H9 (cell line): Measurements from ENCODE around the gene LTV1. TPM values are rescaled to one million over a fixed set of nuclear protein-coding genes. Genes with fewer than 3 reads are reported as not detected.

ENCODE experiments used
- DNase-seq: peaks from one replicate; pipeline ENCODE4 v3.0.0-alpha.2; 2017
- H2AFZ ChIP-seq: one replicate; pipeline ENCODE4 v1.6.1; 2013; ENCODE audit warnings: mild to moderate bottlenecking, low read length, control low read depth, moderate library complexity
- H2AK5ac ChIP-seq: 2 replicates; pipeline ENCODE4 v1.6.1; 2013; ENCODE audit warnings: low read length, control low read depth, mixed read lengths; ENCODE audit not compliant: insufficient read length
- H2BK120ac ChIP-seq: one replicate; pipeline ENCODE4 v1.6.1; 2013; ENCODE audit warnings: low read depth, mild to moderate bottlenecking, low read length, control low read depth, inconsistent platforms; ENCODE audit not compliant: poor library complexity, severe bottlenecking
- H2BK12ac ChIP-seq: 2 replicates; pipeline ENCODE4 v1.6.1; 2013; ENCODE audit warnings: low read length, control low read depth, mixed read lengths, low read depth; ENCODE audit not compliant: insufficient read length
- H2BK15ac ChIP-seq: 2 replicates; pipeline ENCODE4 v1.6.1; 2013; ENCODE audit warnings: low read depth, low read length, control low read depth
- H2BK20ac ChIP-seq: one replicate; pipeline ENCODE4 v1.6.1; 2013; ENCODE audit warnings: low read depth, mild to moderate bottlenecking, low read length, control low read depth, inconsistent platforms; ENCODE audit not compliant: poor library complexity, severe bottlenecking
- H2BK5ac ChIP-seq: 2 replicates; pipeline ENCODE4 v1.6.1; 2013; ENCODE audit warnings: low read length, control low read depth, mixed read lengths; ENCODE audit not compliant: insufficient read length
- H3K14ac ChIP-seq: 2 replicates; pipeline ENCODE4 v1.6.1; 2013; ENCODE audit warnings: low read length, control low read depth; ENCODE audit not compliant: insufficient read depth
- H3K18ac ChIP-seq: 2 replicates; pipeline ENCODE4 v1.6.1; 2013; ENCODE audit warnings: low read depth, mild to moderate bottlenecking, mixed read lengths, low read length, control low read depth; ENCODE audit not compliant: insufficient read length
- H3K23ac ChIP-seq: 2 replicates; pipeline ENCODE4 v1.6.1; 2013; ENCODE audit warnings: low read length, control low read depth, mixed read lengths, low read depth; ENCODE audit not compliant: insufficient read length
- H3K23me2 ChIP-seq: 2 replicates; pipeline ENCODE4 v1.6.1; 2013; ENCODE audit warnings: low read depth, mild to moderate bottlenecking, mixed read lengths, low read length, control low read depth; ENCODE audit not compliant: insufficient read length, poor library complexity, severe bottlenecking
- H3K27ac ChIP-seq: 2 replicates; pipeline ENCODE4 v1.5.1; 2013; ENCODE audit warnings: low read length, control low read depth, mixed read lengths, low read depth; ENCODE audit not compliant: insufficient read length
- H3K27me3 ChIP-seq: 2 replicates; pipeline ENCODE4 v1.6.1; 2013; ENCODE audit warnings: low read length, control low read depth, inconsistent platforms; ENCODE audit not compliant: insufficient read depth
- H3K4ac ChIP-seq: 2 replicates; pipeline ENCODE4 v1.6.1; 2013; ENCODE audit warnings: low read depth, mild to moderate bottlenecking, control low read depth, inconsistent platforms, low read length, moderate library complexity
- H3K4me1 ChIP-seq: 2 replicates; pipeline ENCODE4 v1.6.1; 2013; ENCODE audit warnings: low read length, control low read depth, inconsistent platforms; ENCODE audit not compliant: insufficient read depth
- H3K4me2 ChIP-seq: 2 replicates; pipeline ENCODE4 v1.6.1; 2013; ENCODE audit warnings: low read length, control low read depth, mixed read lengths; ENCODE audit not compliant: insufficient read length, insufficient read depth
- H3K56ac ChIP-seq: 2 replicates; pipeline ENCODE4 v1.6.1; 2013; ENCODE audit warnings: low read depth, mild to moderate bottlenecking, mixed read lengths, low read length, control low read depth; ENCODE audit not compliant: insufficient read length
- H3K79me1 ChIP-seq: 2 replicates; pipeline ENCODE4 v1.6.1; 2013; ENCODE audit warnings: low read depth, mild to moderate bottlenecking, moderate library complexity, low read length, control low read depth, inconsistent platforms; ENCODE audit not compliant: insufficient read depth, poor library complexity, severe bottlenecking
- H3K79me2 ChIP-seq: 2 replicates; pipeline ENCODE4 v1.6.1; 2013; ENCODE audit warnings: low read length, control low read depth, inconsistent platforms; ENCODE audit not compliant: insufficient read depth
- H3K9ac ChIP-seq: 2 replicates; pipeline ENCODE4 v1.6.1; 2013; ENCODE audit warnings: low read length, control low read depth, mixed read lengths; ENCODE audit not compliant: insufficient read length; ENCODE audit errors: extremely low read depth
- H3K9me3 ChIP-seq: one replicate; pipeline ENCODE4 v1.6.1; 2013; ENCODE audit warnings: low read depth, low read length, inconsistent platforms; ENCODE audit not compliant: control insufficient read depth
- H3T11ph ChIP-seq: one replicate; pipeline ENCODE4 v1.6.1; 2013; ENCODE audit warnings: mild to moderate bottlenecking, low read length, control low read depth, inconsistent platforms
- H4K20me1 ChIP-seq: one replicate; pipeline ENCODE4 v1.6.1; 2013; ENCODE audit not compliant: control insufficient read depth, insufficient read length, insufficient read depth
- H4K5ac ChIP-seq: 2 replicates; pipeline ENCODE4 v1.6.1; 2013; ENCODE audit warnings: low read depth, mild to moderate bottlenecking, mixed read lengths, low read length, control low read depth; ENCODE audit not compliant: insufficient read length
- H4K8ac ChIP-seq: replicated peaks from 2 replicates; pipeline ENCODE4 v1.6.1; 2013; ENCODE audit warnings: low read length, control low read depth, mixed read lengths, low read depth; ENCODE audit not compliant: insufficient read length
- H4K91ac ChIP-seq: 2 replicates; pipeline ENCODE4 v1.6.1; 2013; ENCODE audit warnings: low read depth, mild to moderate bottlenecking, moderate library complexity, mixed read lengths, low read length, control low read depth; ENCODE audit not compliant: insufficient read length
- H3K27ac Mint-ChIP-seq, 3 experiments: 2 replicates in 2 of 3; 3 replicates in 1 of 3; pipeline ENCODE4 v1.8.0; 2020 to 2021; ENCODE audit warnings: mixed read lengths in 3 of 3, mild to moderate bottlenecking in 1 of 3, moderate library complexity in 1 of 3
- H3K27me3 Mint-ChIP-seq: 2 replicates; pipeline ENCODE4 v1.8.0; 2021; ENCODE audit warnings: low read depth, mild to moderate bottlenecking, moderate library complexity, mixed read lengths
- H3K36me3 Mint-ChIP-seq, 3 experiments: 2 replicates in 2 of 3; 3 replicates in 1 of 3; pipeline ENCODE4 v1.8.0; 2020 to 2021; ENCODE audit warnings: low read depth in 3 of 3, mixed read lengths in 3 of 3; ENCODE audit not compliant: insufficient read depth in 1 of 3
- H3K4me1 Mint-ChIP-seq, 2 experiments: 2 replicates each; pipeline ENCODE4 v1.8.0; 2020; ENCODE audit warnings: mixed read lengths in 2 of 2
- H3K4me3 Mint-ChIP-seq, 2 experiments: 2 replicates in 1 of 2; 3 replicates in 1 of 2; pipeline ENCODE4 v1.8.0; 2020 to 2021; ENCODE audit warnings: mild to moderate bottlenecking in 2 of 2, mixed read lengths in 2 of 2, moderate library complexity in 1 of 2
- H3K9me3 Mint-ChIP-seq, 2 experiments: 2 replicates in 1 of 2; 3 replicates in 1 of 2; pipeline ENCODE4 v1.8.0; 2020; ENCODE audit warnings: mild to moderate bottlenecking in 2 of 2, mixed read lengths in 2 of 2, moderate library complexity in 1 of 2
- CTCF ChIP-seq: fragments of 200-600 bp; sonication (generic); conservative IDR thresholded peaks from 3 replicates; pipeline ENCODE4 v1.8.0; 2021; ENCODE audit warnings: antibody characterized with exemption, mild to moderate bottlenecking
- WGBS: extraction: QIAGEN DNeasy Blood & Tissue Kit; methylation state at CpG from one replicate; pipeline ENCODE4 v1.1.7; 2013; ENCODE audit warnings: missing lambda C conversion rate, low lambda C conversion rate, mixed read lengths; ENCODE audit not compliant: insufficient read length; ENCODE audit errors: extremely low coverage; 5-methylcytosine and 5-hydroxymethylcytosine counted together
- total RNA-seq: library from RNA; stranded (reverse); gene quantifications from 2 replicates; pipeline ENCODE4 v1.2.1, GENCODE V29; 2021

Gene LTV1
- total RNA-seq, 1 experiment from 2014 or later, result 62.9 TPM

GRCh38 chr6:143880412-143880811 is 37.3 kb downstream of the LTV1 start:
- H3K4me1 Mint-ChIP-seq, result 0 out of 4 replicates have a peak, but pooled peaks cover 0 to 1% of the 10 kb centered on the region in 2 experiments
- no peak overlapping the region for H3K4me3 Mint-ChIP-seq
- Histone ChIP-seq H3K4me1 (no peaks in the 10 kb centered on the region), H3K27me3 (no peaks in the 10 kb centered on the region), H2BK12ac (no peak overlapping the region), H3K23ac (no peak overlapping the region), H2AFZ (no peak overlapping the region), H4K91ac (no peak overlapping the region), H3K14ac (no peak overlapping the region), H2BK15ac (no peak overlapping the region), H3K9me3 (no peaks in the 10 kb centered on the region), H4K5ac (no peak overlapping the region), H3K4me2 (no peak overlapping the region), H3K79me1 (no peaks in the 10 kb centered on the region), H3K79me2 (no peaks in the 10 kb centered on the region), H2AK5ac (no peak overlapping the region), H2BK5ac (no peak overlapping the region), H3K9ac (no peak overlapping the region), H3K27ac (no peak overlapping the region), H3K56ac (no peak overlapping the region), H4K8ac (no peak overlapping the region), H2BK120ac (no peak overlapping the region), H3K23me2 (no peaks in the 10 kb centered on the region), H2BK20ac (no peak overlapping the region), H4K20me1 (no peaks in the 10 kb centered on the region), H3T11ph (no peak overlapping the region), H3K4ac (no peak overlapping the region), H3K18ac (no peak overlapping the region)
- peaks cover 2 to 7% (median 4%) of the 10 kb centered on the region in 3 experiments; a peak in 6 of 7 replicates for H3K36me3 Mint-ChIP-seq
- TF ChIP-seq CTCF, result no peak
- no peak overlapping the region for H3K27ac Mint-ChIP-seq
- WGBS, result no CpG with 5 or more reads among the region's 2 CpGs
- no peak for DNase-seq
- no peaks in the 10 kb centered on the region; the same call in 1 of the 2 replicates for H3K27me3 Mint-ChIP-seq
- H3K9me3 Mint-ChIP-seq, result peaks cover 3 to 16% of the 10 kb centered on the region in 2 experiments
